A549 (cell line): ENCODE data around the gene NEK8. TPM values are rescaled to one million over a fixed set of nuclear protein-coding genes. Genes with fewer than 3 reads are reported as not detected.

Source experiments
- ATAC-seq, 2 experiments: fragments of 200-7000 bp in 1 of 2; fragments of >200 bp in 1 of 2; cut with Nextera tagmentation in 1 of 2; cut with Tn5 transposase in 1 of 2; 3 replicates each; pipeline versions ENCODE4 v1.8.0 to v1.9.1; 2018 to 2020; ENCODE audit warnings: mild to moderate bottlenecking in 1 of 2, moderate library complexity in 1 of 2
- CTCF ChIA-PET: fragments of 300-600 bp; sonication (Branson Sonifier 250); formaldehyde crosslinking; extraction: SDS; loops from one replicate; lab custom pipeline; 2021; ENCODE audit warnings: antibody characterized with exemption, inconsistent platforms; lab: Yijun Ruan, JAX
- POLR2A ChIA-PET: fragments of 350-600 bp; formaldehyde crosslinking; extraction: SDS; loops from one replicate; lab custom pipeline; 2021; ENCODE audit warnings: antibody characterized with exemption, inconsistent platforms; lab: Yijun Ruan, JAX
- DNase-seq, 2 experiments: peaks; one replicate each; pipeline versions ENCODE4 v3.0.0 to v3.0.0-alpha.2; 2011 to 2016; ENCODE audit warnings: low read depth in 1 of 2, low spot score in 1 of 2
- FAIRE-seq: peaks from 2 replicates; lab custom pipeline; 2011; peaks lifted over from hg19 to GRCh38; lab: Jason Lieb, UNC
- H3K27ac ChIP-seq, 2 experiments: fragments of >200 bp; sonication (Bioruptor Twin); formaldehyde crosslinking; 3 replicates each; pipeline ENCODE4 v1.5.1; 2016 to 2017
- H3K4me1 ChIP-seq: fragments of >200 bp; sonication (Bioruptor Twin); formaldehyde crosslinking; 3 replicates; pipeline ENCODE4 v1.6.1; 2016
- H3K4me2 ChIP-seq: fragments of >200 bp; sonication (Bioruptor Twin); formaldehyde crosslinking; 3 replicates; pipeline ENCODE4 v1.6.1; 2016
- H3K4me3 ChIP-seq: fragments of >200 bp; sonication (Bioruptor Twin); formaldehyde crosslinking; 3 replicates; pipeline ENCODE4 v1.5.1; 2016
- H3K9me3 ChIP-seq: fragments of >200 bp; sonication (Bioruptor Twin); formaldehyde crosslinking; 3 replicates; pipeline ENCODE4 v1.6.1; 2016
- BHLHE40 ChIP-seq: IDR thresholded peaks from 2 replicates; pipeline ENCODE4 v1.6.1; 2012; ENCODE audit warnings: low read depth, low read length, inconsistent platforms
- CBX2 ChIP-seq: fragments of 200-600 bp; sonication (generic); IDR thresholded peaks from 2 replicates; pipeline ENCODE4 v1.6.1; 2016; ENCODE audit warnings: low read depth, mild to moderate bottlenecking, borderline replicate concordance
- CBX8 ChIP-seq: fragments of 200-600 bp; sonication (generic); IDR thresholded peaks from 2 replicates; pipeline ENCODE4 v1.6.1; 2016
- CHD2 ChIP-seq: fragments of 150-350 bp; IDR thresholded peaks from 2 replicates; pipeline ENCODE4 v1.6.1; 2014; ENCODE audit warnings: low read length; ENCODE audit not compliant: partially characterized antibody
- CTCF ChIP-seq: fragments of >200 bp; sonication (Bioruptor Twin); formaldehyde crosslinking; IDR thresholded peaks from 3 replicates; pipeline ENCODE4 v1.5.1; 2016
- EHMT2 ChIP-seq: fragments of 200-600 bp; sonication (generic); IDR thresholded peaks from 2 replicates; pipeline ENCODE4 v1.6.1; 2016; ENCODE audit warnings: antibody characterized with exemption, low read depth, mild to moderate bottlenecking, moderate library complexity
- ELK1 ChIP-seq: fragments of 150-350 bp; IDR thresholded peaks from 2 replicates; pipeline ENCODE4 v1.6.1; 2014; ENCODE audit warnings: low read depth, mild to moderate bottlenecking, low read length
- ESRRA ChIP-seq: fragments of 150-350 bp; IDR thresholded peaks from 2 replicates; pipeline ENCODE4 v1.6.1; 2014; ENCODE audit warnings: mild to moderate bottlenecking, low read length, borderline replicate concordance
- FOSB ChIP-seq: fragments of 250-450 bp; sonication (Bioruptor Pico); IDR thresholded peaks from 2 replicates; pipeline ENCODE4 v1.5.0; 2020; ENCODE audit warnings: mild to moderate bottlenecking, moderate library complexity
- GATA3 ChIP-seq: IDR thresholded peaks from 2 replicates; pipeline ENCODE4 v1.6.1; 2012; ENCODE audit warnings: borderline replicate concordance
- HES2 ChIP-seq: fragments of >200 bp; sonication (Bioruptor Twin); formaldehyde crosslinking; IDR thresholded peaks from 2 replicates; pipeline ENCODE4 v1.6.1; 2016
- HOXA7 ChIP-seq: fragments of 250-450 bp; sonication (Bioruptor Pico); IDR thresholded peaks from 2 replicates; pipeline ENCODE4 v1.5.0; 2020; ENCODE audit warnings: mild to moderate bottlenecking, moderate library complexity
- JUN ChIP-seq, 2 experiments: fragments of >200 bp; sonication (Bioruptor Twin); formaldehyde crosslinking; IDR thresholded peaks; 2 replicates in 1 of 2; 3 replicates in 1 of 2; pipeline ENCODE4 v1.6.1; 2016 to 2017
- KDM1A ChIP-seq: fragments of 200-600 bp; sonication (generic); IDR thresholded peaks from 2 replicates; pipeline ENCODE4 v1.6.1; 2016; ENCODE audit warnings: low read depth, mild to moderate bottlenecking
- KDM5A ChIP-seq: fragments of 200-600 bp; sonication (generic); IDR thresholded peaks from 2 replicates; pipeline ENCODE4 v1.6.1; 2016; ENCODE audit warnings: antibody characterized with exemption, mild to moderate bottlenecking
- NFE2L2 ChIP-seq: fragments of 150-350 bp; conservative IDR thresholded peaks from 2 replicates; pipeline ENCODE4 v1.6.1; 2014; ENCODE audit warnings: low read length
- PBX3 ChIP-seq: IDR thresholded peaks from 2 replicates; pipeline ENCODE4 v1.6.1; 2012
- PHF8 ChIP-seq: fragments of 200-600 bp; sonication (generic); IDR thresholded peaks from 2 replicates; pipeline ENCODE4 v1.6.1; 2016; ENCODE audit warnings: low read depth, mild to moderate bottlenecking, antibody characterized with exemption, moderate library complexity, borderline replicate concordance
- RAD21 ChIP-seq, 2 experiments: fragments of >200 bp in 1 of 2; sonication (Bioruptor Twin) in 1 of 2; formaldehyde crosslinking in 1 of 2; IDR thresholded peaks in 1 of 2; conservative IDR thresholded peaks in 1 of 2; 2 replicates in 1 of 2; 3 replicates in 1 of 2; pipeline ENCODE4 v1.6.1; 2012 to 2018; ENCODE audit warnings: inconsistent platforms in 1 of 2
- RARB ChIP-seq: fragments of 250-450 bp; sonication (Bioruptor Pico); IDR thresholded peaks from 2 replicates; pipeline ENCODE4 v1.8.0; 2021; ENCODE audit warnings: mild to moderate bottlenecking, moderate library complexity
- RFX5 ChIP-seq: fragments of 450-650 bp; IDR thresholded peaks from 2 replicates; pipeline ENCODE4 v1.7.1; 2014; ENCODE audit warnings: antibody characterized with exemption, mild to moderate bottlenecking, moderate library complexity
- TFCP2L1 ChIP-seq: fragments of 250-450 bp; sonication (Bioruptor Pico); IDR thresholded peaks from 2 replicates; pipeline ENCODE4 v1.5.0; 2021; ENCODE audit warnings: mild to moderate bottlenecking
- ZNF302 ChIP-seq: fragments of 250-450 bp; sonication (Bioruptor Pico); IDR thresholded peaks from 2 replicates; pipeline ENCODE4 v1.9.0; 2021; ENCODE audit warnings: inconsistent platforms, mild to moderate bottlenecking, moderate library complexity
- ZSCAN20 ChIP-seq: fragments of 250-450 bp; sonication (Bioruptor Pico); IDR thresholded peaks from 2 replicates; pipeline ENCODE4 v1.8.0; 2022; ENCODE audit warnings: mild to moderate bottlenecking, moderate library complexity
- WGBS: methylation state at CpG from one replicate; pipeline ENCODE4 v1.1.6; 2017; ENCODE audit errors: missing lambda C conversion rate; 5-methylcytosine and 5-hydroxymethylcytosine counted together
- polyA plus RNA-seq, 4 experiments: library from polyadenylated mRNA; depleted of rRNA in 3 of 4; stranded (reverse); fragments of >200 nt; fragmentation: RNase III in 1 of 4; extraction: RNeasy Plus Mini Kit Qiagen cat#74134 plus additional on column Dnase treatment in 1 of 4; gene quantifications; 2 replicates in 3 of 4; 3 replicates in 1 of 4; pipeline ENCODE4 v1.2.3, GENCODE V29; 2011 to 2017

Gene NEK8
- polyA plus RNA-seq, 2 of the 4 experiments (the other 2 are of a cell fraction) = 5.1 to 5.3 TPM

GRCh38 chr17:28712705-28713415 lies 15.7 kb upstream of the NEK8 start:
- no peak for ATAC-seq
- no peak for FAIRE-seq
- DNase-seq = no peak
- 87% methylated on average over 7 of the region's 7 CpGs for WGBS
- H3K9me3 ChIP-seq = no peaks in the 10 kb centered on the region
- H3K27ac ChIP-seq = no peak overlapping the region
- POLR2A ChIA-PET = interaction anchor here (1.1 to 1.9 kb wide), 3 partner anchors 11 to 68 kb away, joined by 3 to 15 read pairs (median 5); partner anchors contain the start of gene BLTP2
- H3K4me3 ChIP-seq = no peak overlapping the region
- no peak overlapping the region for H3K4me2 ChIP-seq
- TF ChIP-seq EHMT2 = no peak
- no peak for TF ChIP-seq PBX3
- TF ChIP-seq ZSCAN20 (CRISPR knock-in tag) = no peak
- no peak for TF ChIP-seq RAD21 (conservative IDR thresholded peaks at IDR 0.05 in 1 of 2, IDR thresholded peaks at IDR 0.05 in 1 of 2)
- TF ChIP-seq CHD2 = no peak
- no peak for TF ChIP-seq CBX2
- TF ChIP-seq ESRRA = no peak
- no peak for TF ChIP-seq RARB (CRISPR knock-in tag)
- TF ChIP-seq HOXA7 (CRISPR knock-in tag) = no peak
- no peak for TF ChIP-seq HES2
- TF ChIP-seq ZNF302 (CRISPR knock-in tag) = no peak
- no peak for TF ChIP-seq TFCP2L1 (CRISPR knock-in tag)
- TF ChIP-seq BHLHE40 = no peak
- no peak for TF ChIP-seq CTCF
- no peak for TF ChIP-seq CBX8
- no peak for TF ChIP-seq PHF8
- TF ChIP-seq FOSB = no peak
- TF ChIP-seq GATA3 = no peak
- no peak for TF ChIP-seq RFX5
- H3K4me1 ChIP-seq = peaks cover 22% of the 10 kb centered on the region
- CTCF ChIA-PET = interaction anchor here (2.3 to 17.6 kb wide), 5 partner anchors 12 to 68 kb away, joined by 6 to 335 read pairs (median 16); partner anchors contain the start of genes BLTP2 and NEK8

- ChIA-PET POLR2A (no interaction called here), CTCF (interaction anchor here (1.5 to 17.6 kb wide), 4 partner anchors 12 to 70 kb away, joined by 4 to 335 read pairs (median 48); partner anchors contain the start of genes BLTP2, SDF2, SUPT6H and TLCD1)
- DNase-seq = peak in 1 of 2 experiments; percentile 46
- no peak for FAIRE-seq
- TF ChIP-seq ELK1 (no peak), ZSCAN20 (CRISPR knock-in tag) (no peak), KDM5A (no peak), NFE2L2 (no peak), CTCF (peak; percentile 33; the same call in 1 of the 3 replicates), RAD21 (conservative IDR thresholded peaks at IDR 0.05 in 1 of 2, IDR thresholded peaks at IDR 0.05 in 1 of 2) (peak in 1 of 2 experiments; percentile 41; a peak in 1 of 5 replicates), CBX2 (no peak), RFX5 (no peak), JUN (IDR thresholded peaks at IDR 0.05) (peak in 1 of 2 experiments; percentile 32; a peak in 1 of 5 replicates), KDM1A (peak; percentile 82)
- H3K9me3 ChIP-seq = no peaks in the 10 kb centered on the region
- H3K27ac ChIP-seq = no peak overlapping the region
- H3K4me3 ChIP-seq = no peak overlapping the region
- no peak for ATAC-seq
- H3K4me1 ChIP-seq = peaks cover 32% of the 10 kb centered on the region
- 69% methylated on average over 3 of the region's 3 CpGs for WGBS
- no peak overlapping the region for H3K4me2 ChIP-seq
Observed at GRCh38 chr17:28714281-28714680, 14.3 kb upstream of the NEK8 start.
